Heart left ventricle (tissue), 13 donors: Measurements from ENCODE around the gene PANK3.

Experiments used
- CTCF ChIP-seq, 12 donors: fragments of 200-600 bp; sonication (generic) in 4 of 12; IDR thresholded peaks; one replicate each; pipeline versions ENCODE4 v1.5.0 to v1.8.0; 2018 to 2022; ENCODE audit warnings: antibody characterized with exemption in 12 of 12, mild to moderate bottlenecking in 5 of 12
- POLR2A ChIP-seq, 2 donors: fragments of 450-650 bp; IDR thresholded peaks; one replicate each; pipeline ENCODE4 v1.6.1; 2017; ENCODE audit warnings: antibody characterized with exemption in 2 of 2, mild to moderate bottlenecking in 2 of 2, moderate library complexity in 2 of 2
- donor health status: ischemic (EF 13 %, LVEDD 7.1; RV severe dilation, severe dysfunction).
- donor health status: DM: no; HTN: yes; CAD: no.
- donor health status: DM: no; HTN: no; CAD: no.
- donor health status: ischemic (EF 25% LVEDD 6.9; RV normal size, moderate dysfunction).
- donor health status: ischemic (EF 25% LVEDD 5.7; RV mildly dilated, moderate dysfunction).
- donor health status: ischemic (EF 35%, LVEDD 5.7; RV mildly dilated, moderate dysfunction).
- donor health status: nonischemic (EF 11% LVEDD 7.7; RV severe dilation, severe dysfunction).
- donor health status: DM: yes; HTN: yes; CAD: no.
- donor health status: PGD.
- donor health status: ischemic (EF 29% LVEDD 5.4; RV normal size, mild dysfunction).
- donor health status: nonischemic (EF 23%, LVEDD 6.1; RV moderate dilation, normal function).

- TF ChIP-seq CTCF (IDR thresholded peaks at IDR 0.05) (no peak), POLR2A (IDR thresholded peaks at IDR 0.05) (no peak)
Measured at GRCh38 chr5:168601972-168602371, 22.8 kb upstream of the PANK3 start.
